ENCODE measurements around the gene TGM1. TPM values are rescaled to one million over a fixed set of nuclear protein-coding genes. Genes with fewer than 3 reads are reported as not detected.

Gene TGM1
- polyA plus RNA-seq, 2 of the 4 experiments (the other 2 are of a cell fraction), result 0.61 to 1.3 TPM

- Histone ChIP-seq H3K4me2 (no peak overlapping the region), H3K4me1 (peaks cover 15% of the 10 kb centered on the region; the same call in 2 of the 3 replicates), H3K4me3 (no peak overlapping the region), H3K9me3 (no peaks in the 10 kb centered on the region), H3K27ac (no peak overlapping the region)
- 61% methylated on average over 12 of the region's 12 CpGs for WGBS (ENCODE audit: missing lambda C conversion rate)
- TF ChIP-seq SMC3 (IDR thresholded peaks at IDR 0.05) (peak; percentile 74), EHMT2 (IDR thresholded peaks at IDR 0.05; ENCODE audit: low read depth) (no peak), CTCF (IDR thresholded peaks at IDR 0.05) (peak; percentile 79), FOSL2 (IDR thresholded peaks at IDR 0.05) (no peak), FOSL2 (CRISPR knock-in tag; IDR thresholded peaks at IDR 0.05) (peak; percentile 12; the same call in 1 of the 2 replicates), RAD21 (conservative IDR thresholded peaks at IDR 0.05 in 1 of 2, IDR thresholded peaks at IDR 0.05 in 1 of 2) (peak; percentile 69 to 80)
- POLR2A ChIA-PET, result interaction anchor here (1.4 to 1.9 kb wide), 2 partner anchors 54 to 134 kb away, joined by 4 to 27 read pairs; partner anchors contain the start of genes KHNYN and TINF2
- FAIRE-seq, result no peak
- peak; percentile 77 to 87 for DNase-seq (ENCODE audit: low read depth in 1 of 2, low spot score in 1 of 2)
- peak; percentile 75 to 80 for ATAC-seq
- CTCF ChIA-PET, result interaction anchor here (0.7 to 46.6 kb wide), 25 partner anchors 14 to 242 kb away, joined by 3 to 1142 read pairs (median 5); partner anchors contain the start of genes CBLN3, CHMP4A, CIDEB and GMPR2
These were observed 33.6 kb upstream of the TGM1 start for GRCh38 chr14:24296341-24297157.

DNA sequence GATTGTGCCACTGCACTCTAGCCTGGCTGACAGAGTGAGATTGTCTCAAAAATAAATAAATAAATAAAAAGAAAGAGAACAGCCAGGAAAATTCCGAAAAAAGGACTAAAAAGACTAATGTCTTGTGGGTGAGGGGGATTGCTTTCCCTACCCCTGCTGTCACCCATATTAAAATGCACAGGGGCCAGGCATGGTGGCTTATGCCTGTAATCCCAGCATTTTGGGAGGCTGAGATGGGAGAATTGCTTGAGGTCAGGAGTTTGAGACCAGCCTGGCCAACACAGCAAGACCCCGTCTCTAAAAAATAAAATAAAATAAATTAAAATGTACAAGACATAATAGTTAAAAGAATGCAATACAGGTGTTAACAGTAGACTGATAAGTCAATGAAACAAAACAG is 30.5 kb upstream of the TGM1 start:
- FAIRE-seq (no peak), ATAC-seq (no peak), DNase-seq (ENCODE audit: low read depth in 1 of 2, low spot score in 1 of 2) (no peak)
- no peak overlapping the region for H3K4me2 ChIP-seq
- H3K4me1 ChIP-seq, result peaks cover 1% of the 10 kb centered on the region; the same call in 2 of the 3 replicates
- H3K4me3 ChIP-seq, result no peak overlapping the region
- H3K27ac ChIP-seq, result no peak overlapping the region
- 90% methylated on average over 2 of the region's 2 CpGs for WGBS (ENCODE audit: missing lambda C conversion rate)
- H3K9me3 ChIP-seq, result no peaks in the 10 kb centered on the region
- CTCF ChIA-PET, result interaction anchor here (1.8 to 34.0 kb wide), 3 partner anchors 10 to 138 kb away, joined by 4 to 601 read pairs (median 469); partner anchors contain the start of genes CIDEB, DHRS1, LTB4R and LTB4R2
- POLR2A ChIA-PET, result interaction anchor here (0.6 kb wide), 1 partner anchor 22 kb away, joined by 3 read pairs; the partner anchor contains the start of gene RABGGTA
- no peak for TF ChIP-seq MAZ (IDR thresholded peaks at IDR 0.05; ENCODE audit: borderline replicate concordance, low read depth, low read length)
- no peak for TF ChIP-seq RFX5 (IDR thresholded peaks at IDR 0.05)
- TF ChIP-seq EP300 (IDR thresholded peaks at IDR 0.05), result no peak
- TF ChIP-seq HOXB13 (CRISPR knock-in tag; IDR thresholded peaks at IDR 0.05; ENCODE audit: low read depth), result no peak
- no peak for TF ChIP-seq TP53 (CRISPR knock-in tag; IDR thresholded peaks at IDR 0.05)
- TF ChIP-seq CTCF (IDR thresholded peaks at IDR 0.05), result no peak
- TF ChIP-seq, protein P1, sequence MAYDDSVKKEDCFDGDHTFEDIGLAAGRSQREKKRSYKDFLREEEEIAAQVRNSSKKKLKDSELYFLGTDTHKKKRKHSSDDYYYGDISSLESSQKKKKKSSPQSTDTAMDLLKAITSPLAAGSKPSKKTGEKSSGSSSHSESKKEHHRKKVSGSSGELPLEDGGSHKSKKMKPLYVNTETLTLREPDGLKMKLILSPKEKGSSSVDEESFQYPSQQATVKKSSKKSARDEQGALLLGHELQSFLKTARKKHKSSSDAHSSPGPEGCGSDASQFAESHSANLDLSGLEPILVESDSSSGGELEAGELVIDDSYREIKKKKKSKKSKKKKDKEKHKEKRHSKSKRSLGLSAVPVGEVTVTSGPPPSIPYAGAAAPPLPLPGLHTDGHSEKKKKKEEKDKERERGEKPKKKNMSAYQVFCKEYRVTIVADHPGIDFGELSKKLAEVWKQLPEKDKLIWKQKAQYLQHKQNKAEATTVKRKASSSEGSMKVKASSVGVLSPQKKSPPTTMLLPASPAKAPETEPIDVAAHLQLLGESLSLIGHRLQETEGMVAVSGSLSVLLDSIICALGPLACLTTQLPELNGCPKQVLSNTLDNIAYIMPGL (CRISPR knock-in tag; IDR thresholded peaks at IDR 0.05; ENCODE audit: borderline replicate concordance), result no peak
- TF ChIP-seq MYC (IDR thresholded peaks at IDR 0.05; ENCODE audit: borderline replicate concordance, low read length), result no peak
- no peak for TF ChIP-seq ELK1 (IDR thresholded peaks at IDR 0.05; ENCODE audit: low read depth, low read length)
- TF ChIP-seq GATA3 (IDR thresholded peaks at IDR 0.05; ENCODE audit: borderline replicate concordance), result no peak
- no peak for TF ChIP-seq CHD4 (IDR thresholded peaks at IDR 0.05; ENCODE audit: borderline replicate concordance)
- TF ChIP-seq, protein P2, sequence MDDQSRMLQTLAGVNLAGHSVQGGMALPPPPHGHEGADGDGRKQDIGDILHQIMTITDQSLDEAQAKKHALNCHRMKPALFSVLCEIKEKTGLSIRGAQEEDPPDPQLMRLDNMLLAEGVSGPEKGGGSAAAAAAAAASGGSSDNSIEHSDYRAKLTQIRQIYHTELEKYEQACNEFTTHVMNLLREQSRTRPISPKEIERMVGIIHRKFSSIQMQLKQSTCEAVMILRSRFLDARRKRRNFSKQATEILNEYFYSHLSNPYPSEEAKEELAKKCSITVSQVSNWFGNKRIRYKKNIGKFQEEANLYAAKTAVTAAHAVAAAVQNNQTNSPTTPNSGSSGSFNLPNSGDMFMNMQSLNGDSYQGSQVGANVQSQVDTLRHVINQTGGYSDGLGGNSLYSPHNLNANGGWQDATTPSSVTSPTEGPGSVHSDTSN (IDR thresholded peaks at IDR 0.05), result no peak
- no peak for TF ChIP-seq ZSCAN20 (CRISPR knock-in tag; IDR thresholded peaks at IDR 0.05)
- no peak for TF ChIP-seq BHLHE40 (IDR thresholded peaks at IDR 0.05; ENCODE audit: low read depth, low read length)
- no peak for TF ChIP-seq POLR2A (IDR thresholded peaks at IDR 0.05; ENCODE audit: low read length)
